Hepatic stellate cell (primary cell): ENCODE data around the gene WDR47.
"Not testable (repeated sequence)": the region's sequence is repeated elsewhere in the genome, so short reads cannot be mapped to it uniquely, and the experiment has no call there.

Experiments used
- DNase-seq: peaks from one replicate; pipeline ENCODE4 v3.0.0; 2011; ENCODE audit warnings: low spot score

WDR47 gene

GRCh38 chr1:108962681-108963051 is 79.2 kb downstream of the WDR47 start:
- DNase-seq: no peak

DNA sequence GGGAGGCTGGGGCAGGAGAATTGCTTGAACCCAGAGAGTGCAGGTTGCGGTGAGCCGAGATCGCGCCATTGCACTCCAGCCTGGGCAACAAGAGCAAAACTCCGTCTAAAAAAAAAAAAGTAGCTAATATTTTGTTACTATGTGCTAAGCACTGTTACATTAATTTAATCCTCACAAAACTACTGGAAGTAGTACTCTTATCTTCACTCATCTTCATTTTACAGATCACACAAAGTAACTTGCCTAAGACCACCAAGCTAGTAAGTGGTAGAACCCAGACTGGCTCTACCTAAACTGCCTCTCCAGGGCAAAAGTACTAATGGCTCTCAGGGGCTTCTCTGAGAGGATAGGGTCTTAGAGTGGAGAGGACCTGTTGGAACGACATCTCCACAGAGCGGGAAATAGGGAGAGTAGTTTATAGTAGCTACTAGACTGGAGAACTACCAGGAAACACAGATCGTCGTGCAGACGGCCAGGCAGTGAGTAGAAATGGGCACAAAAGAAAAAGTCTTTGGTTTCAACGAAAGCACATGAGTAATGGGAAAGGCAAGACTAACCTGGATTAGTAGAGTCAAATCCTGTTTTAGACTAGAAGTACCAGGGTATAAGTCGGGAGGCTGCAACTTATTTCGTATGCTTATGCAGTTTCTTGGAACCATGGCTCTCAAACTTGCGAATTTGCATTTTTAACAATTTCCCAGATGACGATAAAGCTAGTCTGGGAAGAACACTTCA is 80.0 kb downstream of the WDR47 start:
- DNase-seq: no peak

DNA sequence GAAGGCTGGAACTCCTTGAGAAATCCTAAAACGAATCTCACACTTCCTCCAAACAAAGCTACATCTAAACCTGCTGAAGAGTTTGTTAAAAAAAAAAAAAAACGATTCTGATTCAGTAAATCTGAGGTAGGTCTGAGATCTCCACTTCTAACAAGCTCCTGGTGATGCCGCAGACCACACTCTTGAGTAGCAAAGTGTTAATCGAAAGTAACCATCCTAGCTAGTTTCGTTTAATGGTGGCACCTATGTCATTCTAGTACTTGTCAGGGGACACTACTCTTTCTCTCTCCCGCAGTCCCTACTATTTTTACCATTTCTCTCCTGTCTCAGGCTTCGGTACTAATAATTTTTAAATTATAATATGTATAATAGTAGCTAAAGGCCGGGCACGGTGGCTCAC is 80.7 kb downstream of the WDR47 start:
- no peak for DNase-seq

- DNase-seq: no peak
These were observed 81.2 kb downstream of the WDR47 start for GRCh38 chr1:108960719-108961118.

- DNase-seq: no peak
These were observed 84.0 kb downstream of the WDR47 start for GRCh38 chr1:108957888-108958287.

DNA sequence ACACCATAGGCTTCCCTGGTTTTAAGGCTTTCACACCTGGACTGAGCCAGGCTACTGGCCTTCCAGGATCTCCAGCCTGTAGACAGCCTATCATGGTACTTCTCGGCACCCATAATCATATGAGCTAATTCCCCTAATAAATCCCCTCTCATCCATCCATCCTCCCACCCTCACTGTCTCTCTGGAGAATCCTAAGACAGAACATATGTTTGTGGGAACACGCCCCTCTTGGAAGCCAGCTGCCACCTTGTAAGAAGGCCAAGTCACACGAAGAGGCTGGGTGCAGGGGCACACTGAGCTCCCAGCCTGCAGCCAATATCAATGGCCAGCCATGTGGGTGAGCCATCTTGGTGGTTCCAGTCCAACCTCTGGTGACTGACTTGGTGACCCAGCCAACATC is 86.0 kb downstream of the WDR47 start:
- no peak for DNase-seq

GRCh38 chr1:108955111-108955510 is 86.8 kb downstream of the WDR47 start:
- DNase-seq: no peak

DNA sequence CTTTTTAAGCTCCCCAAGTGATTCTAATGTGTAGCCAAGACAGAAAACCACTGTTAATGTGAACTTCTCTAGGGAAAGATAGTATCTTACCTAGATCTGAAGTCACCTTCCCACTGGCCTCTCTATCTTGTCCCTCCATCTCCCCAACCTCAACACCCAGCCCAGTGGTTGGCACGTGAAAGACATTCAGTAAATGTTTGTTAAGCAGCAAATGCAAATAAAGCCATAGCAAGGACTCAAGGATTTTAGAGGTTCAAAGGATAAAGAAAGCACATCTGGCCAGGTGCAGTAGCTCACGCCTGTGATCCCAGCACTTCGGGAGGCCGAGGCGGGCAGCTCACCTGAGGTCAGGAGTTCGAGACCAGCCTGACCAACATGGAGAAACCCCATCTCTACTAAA is 88.5 kb downstream of the WDR47 start:
- no peak for DNase-seq

DNA sequence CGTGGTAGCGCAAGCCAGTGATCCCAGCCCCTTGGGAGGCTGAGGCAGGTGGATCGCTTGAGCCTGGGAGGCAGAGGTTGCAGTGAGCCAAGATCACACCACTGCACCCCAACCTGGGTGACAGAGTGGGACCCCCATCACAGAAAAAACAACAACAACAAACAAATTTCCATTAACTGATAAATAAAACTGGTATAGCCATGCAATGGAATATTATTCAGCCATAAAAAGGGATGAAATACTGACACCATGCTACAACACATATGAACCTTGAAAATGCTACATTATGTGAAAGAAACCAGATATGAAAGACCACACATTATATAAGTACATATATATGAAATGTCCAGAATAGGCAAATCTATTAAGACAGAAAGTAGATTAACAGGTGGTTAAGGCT is 90.7 kb downstream of the WDR47 start:
- no peak for DNase-seq

DNA sequence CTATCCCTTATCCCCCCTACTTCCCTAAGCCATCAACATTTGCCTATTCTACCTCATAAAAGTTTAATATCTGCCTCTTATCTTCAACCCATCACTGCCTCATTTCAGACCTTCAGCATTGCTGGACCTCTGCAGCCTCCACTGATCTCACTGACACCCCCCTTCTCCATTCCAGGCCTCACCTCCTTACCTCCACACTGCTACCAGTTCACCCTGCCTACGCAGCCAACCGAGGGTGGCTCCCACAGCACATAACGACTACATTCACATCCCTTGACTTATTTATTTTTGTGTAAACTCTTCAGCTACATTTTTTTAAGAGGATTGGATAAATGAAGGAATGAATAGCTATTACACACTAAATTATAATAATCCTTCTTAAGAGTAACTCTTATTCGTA is 92.9 kb downstream of the WDR47 start:
- DNase-seq: no peak

- peak; percentile 17 for DNase-seq
These were observed 93.9 kb downstream of the WDR47 start for GRCh38 chr1:108947871-108948525.

DNA sequence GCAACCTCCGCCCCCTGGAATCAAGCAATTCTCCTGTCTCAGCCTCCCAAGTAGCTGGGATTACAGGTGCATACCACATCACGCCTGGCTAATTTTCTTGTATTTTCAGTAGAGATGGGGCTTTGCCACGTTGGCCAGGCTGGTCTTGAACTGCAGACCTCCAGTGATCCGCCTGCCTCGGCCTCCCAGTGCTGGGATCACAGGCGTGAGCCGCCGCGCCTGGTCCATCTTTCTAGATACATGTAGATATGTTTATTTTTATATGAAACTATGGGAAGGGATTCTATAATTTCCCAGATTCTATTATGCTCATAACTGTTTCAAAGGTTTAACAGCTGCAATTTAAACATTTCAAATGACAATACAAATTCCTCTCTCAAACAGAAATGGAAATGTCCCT is 105.7 kb downstream of the WDR47 start:
- DNase-seq: no peak

DNA sequence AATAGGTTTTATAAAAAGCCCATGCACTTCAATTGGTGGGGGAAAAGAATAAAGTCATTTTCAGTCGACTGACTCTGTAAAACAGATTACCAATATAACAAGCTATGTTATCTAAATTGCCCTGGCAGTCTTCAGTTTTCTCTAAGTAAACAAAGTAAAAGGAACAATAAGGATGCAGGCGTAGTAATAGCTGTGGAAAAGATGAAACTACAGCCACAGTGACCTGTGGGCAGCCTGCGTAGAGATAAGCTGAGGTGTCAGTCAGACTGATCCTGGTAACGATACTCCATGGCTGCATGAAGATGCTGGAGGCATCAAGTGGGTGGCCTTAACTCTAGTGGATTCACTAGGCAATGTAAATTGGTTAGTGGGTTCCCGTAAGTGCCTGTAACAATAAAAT is 108.0 kb downstream of the WDR47 start:
- no peak for DNase-seq

DNA sequence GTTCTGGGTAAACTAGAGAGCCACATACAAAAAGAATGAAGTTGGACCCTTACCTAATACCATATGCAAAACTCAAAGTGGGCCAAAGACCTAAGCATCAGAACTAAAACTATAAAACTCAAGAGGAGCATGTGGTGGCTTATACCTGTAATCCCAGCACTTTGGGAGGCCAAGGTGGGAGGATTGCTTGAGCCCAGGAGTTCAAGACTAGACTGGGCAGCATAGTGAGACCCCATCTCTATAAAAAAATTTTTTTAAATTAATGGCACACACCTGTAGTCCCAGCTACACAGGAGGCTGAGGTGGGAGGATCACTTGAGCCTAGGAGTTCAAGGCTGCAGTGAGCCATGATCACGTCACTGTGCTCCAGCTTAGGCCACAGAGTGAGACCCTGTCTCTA is 114.3 kb downstream of the WDR47 start:
- DNase-seq: not testable (repeated sequence)

DNA sequence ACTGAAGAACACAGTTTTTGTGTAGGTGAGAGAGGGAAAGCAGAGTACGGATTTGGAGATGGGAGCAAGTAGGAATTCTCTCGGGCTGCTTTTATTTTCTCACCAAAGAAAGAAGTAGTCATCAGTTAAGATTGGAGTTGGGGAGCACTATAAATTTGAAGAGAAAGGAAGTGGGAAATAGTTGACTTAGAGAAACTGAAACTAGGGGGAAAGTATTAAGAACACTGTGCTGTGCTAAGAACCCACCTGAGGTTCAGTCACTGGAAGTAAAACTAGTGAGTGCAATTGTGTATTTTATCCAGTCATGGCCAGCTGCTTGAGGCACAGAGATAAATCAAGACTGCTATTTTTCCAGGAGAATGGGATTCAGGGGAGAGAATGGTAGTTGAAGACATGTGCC is 116.0 kb downstream of the WDR47 start:
- no peak for DNase-seq
